Activated CD8-positive, alpha-beta memory T cell treated with anti-CD3 and anti-CD28 coated beads, Interleukin-2, amount 50 U/mL, for 1 hour (primary cell): Measurements from ENCODE around the gene BTNL8.
"Not testable (repeated sequence)": the region's sequence is repeated elsewhere in the genome, so short reads cannot be mapped to it uniquely, and the experiment has no call there.

Experiments used
- DNase-seq: peaks from one replicate; pipeline ENCODE4 v3.0.0-alpha.2; 2020; ENCODE audit errors: extremely low read depth

The BTNL8 gene

GRCh38 chr5:180874804-180875582 is 24.0 kb upstream of the BTNL8 start:
- DNase-seq = no peak

GRCh38 chr5:180875860-180876426 is 23.0 kb upstream of the BTNL8 start:
- no peak for DNase-seq

GRCh38 chr5:180885845-180886529 is 13.0 kb upstream of the BTNL8 start:
- DNase-seq = not testable (repeated sequence)

GRCh38 chr5:180889381-180889780 is 9.6 kb upstream of the BTNL8 start:
- no peak for DNase-seq

- DNase-seq = not testable (repeated sequence)
These were observed 3.6 kb upstream of the BTNL8 start for GRCh38 chr5:180895330-180895729.

GRCh38 chr5:180900178-180900577 is 1.2 kb downstream of the BTNL8 start:
- DNase-seq = no peak

- no peak for DNase-seq
These were observed 2.5 kb downstream of the BTNL8 start for GRCh38 chr5:180901319-180902009.

GRCh38 chr5:180908400-180908799 is 9.4 kb downstream of the BTNL8 start:
- DNase-seq = no peak

GRCh38 chr5:180908998-180909731 is 10.2 kb downstream of the BTNL8 start:
- DNase-seq = no peak

GRCh38 chr5:180909782-180910181 is 10.8 kb downstream of the BTNL8 start:
- no peak for DNase-seq

- DNase-seq = no peak
These were observed 11.2 kb downstream of the BTNL8 start for GRCh38 chr5:180910182-180910581.

- no peak for DNase-seq
These were observed 11.8 kb downstream of the BTNL8 start for GRCh38 chr5:180910735-180911134.

GRCh38 chr5:180914646-180915045 is 15.7 kb downstream of the BTNL8 start:
- DNase-seq = no peak

GRCh38 chr5:180915924-180916323 is 17.0 kb downstream of the BTNL8 start:
- no peak for DNase-seq

GRCh38 chr5:180918380-180918779 is 19.4 kb downstream of the BTNL8 start:
- DNase-seq = no peak

- no peak for DNase-seq
These were observed 21.8 kb downstream of the BTNL8 start for GRCh38 chr5:180920710-180921109.

- DNase-seq = no peak
These were observed 24.0 kb downstream of the BTNL8 start for GRCh38 chr5:180922932-180923331.

GRCh38 chr5:180932660-180933059 is 33.7 kb downstream of the BTNL8 start:
- no peak for DNase-seq

GRCh38 chr5:180935203-180935602 is 36.2 kb downstream of the BTNL8 start:
- no peak for DNase-seq

GRCh38 chr5:180938294-180938693 is 39.3 kb downstream of the BTNL8 start:
- DNase-seq = no peak

- DNase-seq = no peak
These were observed 51.5 kb downstream of the BTNL8 start for GRCh38 chr5:180950291-180950949.
